Esophagus mucosa (tissue), 1 donor: ENCODE results near the gene BATF2. TPM values are rescaled to one million over a fixed set of nuclear protein-coding genes. Genes with fewer than 3 reads are reported as not detected.
A peak's percentile ranks its signal among the peaks of the same experiment; 100 is the strongest.
"Not testable (repeated sequence)": the region's sequence is repeated elsewhere in the genome, so short reads cannot be mapped to it uniquely, and the experiment has no call there.

Source experiments
- ATAC-seq: fragments of 200-7000 bp; cut with Tn5 transposase; one replicate; pipeline ENCODE4 v1.9.1; 2020
- total RNA-seq: library from RNA; stranded (reverse); gene quantifications from one replicate; pipeline ENCODE4 v1.2.4, GENCODE V29; 2023
- donor health status: DM: yes; HTN: yes; CAD: no.

The BATF2 gene
- total RNA-seq, 1 donor from 2014 or later = not detected

- peak; percentile 91 for ATAC-seq
Measured at GRCh38 chr11:65013130-65013887, 16.5 kb upstream of the BATF2 start.

- no peak for ATAC-seq
Measured at GRCh38 chr11:65008873-65009272, 12.1 kb upstream of the BATF2 start.

- no peak for ATAC-seq
Measured at GRCh38 chr11:65008016-65008415, 11.2 kb upstream of the BATF2 start.

GRCh38 chr11:65003968-65004367 is 7.2 kb upstream of the BATF2 start:
- ATAC-seq = not testable (repeated sequence)

- no peak for ATAC-seq
Measured at GRCh38 chr11:65003282-65003681, 6.5 kb upstream of the BATF2 start.

- ATAC-seq = no peak
Measured at GRCh38 chr11:65002706-65003105, 5.9 kb upstream of the BATF2 start.

- ATAC-seq = no peak
Measured at GRCh38 chr11:64999478-64999877, 2.7 kb upstream of the BATF2 start.

GRCh38 chr11:64998690-64999431 is 2.1 kb upstream of the BATF2 start:
- ATAC-seq = no peak

GRCh38 chr11:64998141-64998540 is 1.4 kb upstream of the BATF2 start:
- no peak for ATAC-seq

- ATAC-seq = no peak
Measured at GRCh38 chr11:64996327-64996709, 453 bp downstream of the BATF2 start.

GRCh38 chr11:64994318-64994717 is 2.5 kb downstream of the BATF2 start:
- ATAC-seq = no peak

GRCh38 chr11:64990222-64990923 is 6.4 kb downstream of the BATF2 start:
- no peak for ATAC-seq

- ATAC-seq = peak; percentile 23
Measured at GRCh38 chr11:64989416-64989815, 7.4 kb downstream of the BATF2 start.

- ATAC-seq = no peak
Measured at GRCh38 chr11:64987998-64988854, 8.5 kb downstream of the BATF2 start.

- ATAC-seq = not testable (repeated sequence)
Measured at GRCh38 chr11:64983339-64983738, 13.4 kb downstream of the BATF2 start.

- ATAC-seq = no peak
Measured at GRCh38 chr11:64976651-64977050, 20.1 kb downstream of the BATF2 start.

GRCh38 chr11:64974124-64974523 is 22.6 kb downstream of the BATF2 start:
- no peak for ATAC-seq

GRCh38 chr11:64971421-64972233 is 25.1 kb downstream of the BATF2 start, which contains the start of gene MAJIN:
TSS of gene MAJIN (minus strand) at chr11:64972108. CDS start at chr11:64959405, 12,703 bp downstream.
- peak; percentile 23 for ATAC-seq

- peak; percentile 86 for ATAC-seq
Measured at GRCh38 chr11:64970731-64971151, 26.0 kb downstream of the BATF2 start.

- ATAC-seq = peak; percentile 83
Measured at GRCh38 chr11:64969209-64969608, 27.6 kb downstream of the BATF2 start.

- ATAC-seq = no peak
Measured at GRCh38 chr11:64967375-64967774, 29.4 kb downstream of the BATF2 start.
